ENCODE data around the gene VEGFB. TPM values are rescaled to one million over a fixed set of nuclear protein-coding genes. Genes with fewer than 3 reads are reported as not detected.

VEGFB gene
- polyA plus RNA-seq (ENCODE audit: insufficient read length in 10 of 10) = 100 to 1,000 TPM in 5 of 10 donors, 10 to 100 TPM in 5; 90.4 to 116 (median 97.3) TPM
- long read RNA-seq, donor 1, transcript VEGFB-202 (7 exons, 979 nt) = minor isoform, 11 of 41 reads
- long read RNA-seq, donor 1, transcript VEGFB-201 (7 exons, 1,380 nt) = major isoform, 24 of 41 reads
- long read RNA-seq, donor 1, partial matches to known transcripts = 6 of 41 reads
- long read RNA-seq, donor 1, other reads (novel, unspliced or antisense) = 0 of 41 reads
- long read RNA-seq, donor 2, transcript VEGFB-202 (7 exons, 979 nt) = minor isoform, 9 of 25 reads
- long read RNA-seq, donor 2, transcript VEGFB-201 (7 exons, 1,380 nt) = major isoform, 16 of 25 reads
- long read RNA-seq, donor 2, partial matches to known transcripts = 0 of 25 reads
- long read RNA-seq, donor 2, other reads (novel, unspliced or antisense) = 0 of 25 reads
- long read RNA-seq, donor 3 = 0 reads
- long read RNA-seq, donor 4, transcript VEGFB-201 (7 exons, 1,380 nt) = major isoform, 13 of 22 reads
- long read RNA-seq, donor 4, partial matches to known transcripts = 6 of 22 reads
- long read RNA-seq, donor 4, other reads (novel, unspliced or antisense) = 0 of 22 reads
- long read RNA-seq, donor 5, transcript VEGFB-202 (7 exons, 979 nt) = minor isoform, 14 of 73 reads
- long read RNA-seq, donor 5, transcript VEGFB-201 (7 exons, 1,380 nt) = major isoform, 31 of 73 reads
- long read RNA-seq, donor 5, partial matches to known transcripts = 28 of 73 reads
- long read RNA-seq, donor 5, other reads (novel, unspliced or antisense) = 0 of 73 reads
- long read RNA-seq, donor 6, transcript VEGFB-202 (7 exons, 979 nt) = minor isoform, 13 of 66 reads
- long read RNA-seq, donor 6, transcript VEGFB-201 (7 exons, 1,380 nt) = major isoform, 28 of 66 reads
- long read RNA-seq, donor 6, partial matches to known transcripts = 23 of 66 reads
- long read RNA-seq, donor 6, other reads (novel, unspliced or antisense) = 0 of 66 reads
- long read RNA-seq, donor 7, transcript VEGFB-201 (7 exons, 1,380 nt) = major isoform, 23 of 26 reads
- long read RNA-seq, donor 7, partial matches to known transcripts = 0 of 26 reads
- long read RNA-seq, donor 7, other reads (novel, unspliced or antisense) = 0 of 26 reads
- long read RNA-seq, donor 8, transcript VEGFB-201 (7 exons, 1,380 nt) = major isoform, 12 of 19 reads
- long read RNA-seq, donor 8, transcript VEGFB-202 (7 exons, 979 nt) = minor isoform, 7 of 19 reads
- long read RNA-seq, donor 8, partial matches to known transcripts = 0 of 19 reads
- long read RNA-seq, donor 8, other reads (novel, unspliced or antisense) = 0 of 19 reads
- long read RNA-seq, donor 9, partial matches to known transcripts = 0 of 5 reads
- long read RNA-seq, donor 9, other reads (novel, unspliced or antisense) = 0 of 5 reads

GRCh38 chr11:64233913-64234586 lies at the start of gene VEGFB:
VEGFB (plus strand) TSS chr11:64234584; CDS start chr11:64234834, 250 bp downstream.
- DNase-seq = peak in 1 of 3 donors; percentile 78

GRCh38 chr11:64185175-64185692 lies 49.1 kb upstream of the VEGFB start:
- DNase-seq = peak in 1 of 3 donors; percentile 87

- DNase-seq = peak; percentile 100
These were observed 48.5 kb upstream of the VEGFB start, which contains the start of gene STIP1 for GRCh38 chr11:64185693-64186491. STIP1 (plus strand) TSS chr11:64186171; CDS start chr11:64186262, 91 bp downstream.

- DNase-seq = peak in 1 of 3 donors; percentile 58
These were observed 47.8 kb upstream of the VEGFB start for GRCh38 chr11:64186492-64187165.

- no peak for DNase-seq
These were observed 42.0 kb upstream of the VEGFB start for GRCh38 chr11:64192434-64192833.

- no peak for DNase-seq
These were observed 37.8 kb upstream of the VEGFB start for GRCh38 chr11:64196626-64197025.

- DNase-seq = no peak
These were observed 35.9 kb upstream of the VEGFB start for GRCh38 chr11:64198511-64198910.

GRCh38 chr11:64201543-64201942 lies 32.8 kb upstream of the VEGFB start:
- DNase-seq = no peak

- DNase-seq = no peak
These were observed 31.4 kb upstream of the VEGFB start for GRCh38 chr11:64202992-64203391.

GRCh38 chr11:64203421-64204079 lies 30.8 kb upstream of the VEGFB start:
- no peak for DNase-seq

GRCh38 chr11:64204080-64204440 lies 30.3 kb upstream of the VEGFB start:
- DNase-seq = no peak

GRCh38 chr11:64204464-64204989 lies 29.9 kb upstream of the VEGFB start:
- DNase-seq = peak; percentile 87 to 90 (median 89)

GRCh38 chr11:64206457-64207255 lies 27.7 kb upstream of the VEGFB start, which contains the start of gene FERMT3:
FERMT3 (plus strand) TSS chr11:64206721; CDS start chr11:64207365, 644 bp downstream.
- peak in 1 of 3 donors; percentile 46 for DNase-seq

GRCh38 chr11:64207256-64208085 lies 26.9 kb upstream of the VEGFB start:
- peak; percentile 53 to 91 (median 70) for DNase-seq

GRCh38 chr11:64208086-64208795 lies 26.1 kb upstream of the VEGFB start:
- no peak for DNase-seq

Data from muscle of back (tissue), 13 donors.